ENCODE data around the gene CSNK2A1.

The CSNK2A1 gene

DNA sequence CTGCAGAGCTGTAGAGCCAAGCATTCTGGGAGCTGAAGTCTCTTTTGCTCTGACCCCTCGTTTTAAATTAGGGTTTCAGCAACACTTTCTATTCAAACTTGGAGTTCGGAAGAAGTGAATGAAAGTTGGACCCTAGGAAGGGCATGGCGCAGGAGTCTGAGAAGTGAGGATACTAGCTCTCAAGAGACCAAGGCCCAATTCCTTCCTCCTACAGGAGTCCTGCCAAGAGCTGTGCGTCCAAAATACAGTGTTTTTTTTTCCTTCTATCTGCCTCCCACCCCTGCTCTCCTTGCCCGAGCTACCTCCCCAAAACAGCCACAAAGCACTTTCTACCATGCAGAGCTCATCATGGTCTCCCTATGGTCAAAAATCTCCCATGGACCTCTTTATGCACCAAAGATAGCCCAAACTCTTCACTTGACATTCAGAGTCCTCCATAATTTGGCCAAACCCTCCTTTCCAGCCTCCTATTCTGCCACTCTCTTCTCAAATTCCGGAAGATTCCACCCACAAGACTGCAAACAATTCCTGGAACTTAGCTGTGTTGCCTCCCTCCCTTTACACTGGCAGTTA is 649 bp upstream of the CSNK2A1 start:
- H3K4me3 ChIP-seq (ENCODE audit: insufficient read depth, low read length, poor library complexity, severe bottlenecking), result peak overlapping the region; percentile 75
- H3K79me2 ChIP-seq (ENCODE audit: insufficient read depth, low read length), result peaks cover 43% of the 10 kb centered on the region
- no peaks in the 10 kb centered on the region for H3K9me3 ChIP-seq (ENCODE audit: insufficient read depth, low read length)
- peaks cover 22% of the 10 kb centered on the region; the same call in 1 of the 2 replicates for H4K20me1 ChIP-seq (ENCODE audit: low read depth, low read length)
- H3K27ac ChIP-seq (ENCODE audit: low read depth, low read length), result peak overlapping the region; percentile 71; the same call in 1 of the 2 replicates
- peak overlapping the region; percentile 92 for H2AFZ ChIP-seq (ENCODE audit: low read depth, low read length, severe bottlenecking)
- H3F3A ChIP-seq (ENCODE audit: insufficient read depth), result no peaks in the 10 kb centered on the region
- no peaks in the 10 kb centered on the region for H3K27me3 ChIP-seq (ENCODE audit: low read length)
- peak overlapping the region; percentile 88 for H3K9ac ChIP-seq (ENCODE audit: low read length)
- H3K9me2 ChIP-seq (replicated peaks; ENCODE audit: insufficient read depth, low read length), result no peaks in the 10 kb centered on the region
- H3K36me3 ChIP-seq (ENCODE audit: low read length), result peaks cover 6% of the 10 kb centered on the region
- TF ChIP-seq CTCF (IDR thresholded peaks at IDR 0.05; ENCODE audit: insufficient read depth, low read length, poor library complexity, severe bottlenecking), result no peak
- no peak for TF ChIP-seq EZH2phosphoT487 (conservative IDR thresholded peaks at IDR 0.05; ENCODE audit: low read length)
- H3K4me2 ChIP-seq (ENCODE audit: low read depth, low read length, poor library complexity, severe bottlenecking), result peak overlapping the region; percentile 55

DNA sequence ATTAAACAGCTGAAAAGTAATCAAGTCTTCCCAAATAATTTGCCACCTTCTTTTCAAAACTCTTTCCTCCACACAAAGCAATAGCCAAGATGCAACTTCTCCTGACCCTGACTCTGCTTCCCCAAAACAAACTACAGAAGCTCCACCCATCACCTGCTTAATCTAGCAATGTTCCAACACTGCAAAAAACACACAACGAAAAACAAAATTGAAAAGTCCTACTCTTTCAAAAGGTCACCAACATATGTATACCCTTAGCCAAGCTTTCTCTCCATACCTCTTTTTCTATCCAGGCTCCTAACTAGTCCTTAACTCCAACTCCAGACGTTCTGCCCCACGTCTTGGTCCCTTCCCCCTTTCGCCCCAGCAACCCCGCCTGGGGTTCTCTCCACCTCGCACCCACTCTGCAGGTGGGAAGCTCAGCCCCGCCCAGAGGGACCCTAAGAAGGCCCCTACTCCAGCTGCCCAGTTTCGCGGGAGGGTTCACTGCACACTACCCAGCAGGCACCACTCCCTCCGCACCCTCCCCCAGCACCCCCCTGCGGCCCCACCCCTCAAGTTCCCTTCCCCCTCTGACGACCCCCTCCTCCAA is 717 bp downstream of the CSNK2A1 start:
- no peaks in the 10 kb centered on the region for H3K9me2 ChIP-seq (replicated peaks; ENCODE audit: insufficient read depth, low read length)
- peaks cover 35% of the 10 kb centered on the region; the same call in 1 of the 2 replicates for H4K20me1 ChIP-seq (ENCODE audit: low read depth, low read length)
- no peaks in the 10 kb centered on the region for H3K27me3 ChIP-seq (ENCODE audit: low read length)
- peak overlapping the region; percentile 75 for H3K4me3 ChIP-seq (ENCODE audit: insufficient read depth, low read length, poor library complexity, severe bottlenecking)
- H3F3A ChIP-seq (ENCODE audit: insufficient read depth), result peaks cover 5% of the 10 kb centered on the region; the same call in 1 of the 2 replicates
- H3K36me3 ChIP-seq (ENCODE audit: low read length), result peaks cover 6% of the 10 kb centered on the region
- H3K4me2 ChIP-seq (ENCODE audit: low read depth, low read length, poor library complexity, severe bottlenecking), result peak overlapping the region; percentile 83
- peak overlapping the region; percentile 71 for H3K27ac ChIP-seq (ENCODE audit: low read depth, low read length)
- H3K9me3 ChIP-seq (ENCODE audit: insufficient read depth, low read length), result no peaks in the 10 kb centered on the region
- peaks cover 56% of the 10 kb centered on the region for H3K79me2 ChIP-seq (ENCODE audit: insufficient read depth, low read length)
- no peak overlapping the region for H2AFZ ChIP-seq (ENCODE audit: low read depth, low read length, severe bottlenecking)
- TF ChIP-seq EZH2phosphoT487 (conservative IDR thresholded peaks at IDR 0.05; ENCODE audit: low read length) (no peak), CTCF (IDR thresholded peaks at IDR 0.05; ENCODE audit: insufficient read depth, low read length, poor library complexity, severe bottlenecking) (no peak)
- peak overlapping the region; percentile 88 for H3K9ac ChIP-seq (ENCODE audit: low read length)

- peaks cover 79% of the 10 kb centered on the region for H3K79me2 ChIP-seq (ENCODE audit: insufficient read depth, low read length)
- H2AFZ ChIP-seq (ENCODE audit: low read depth, low read length, severe bottlenecking), result no peak overlapping the region
- no peaks in the 10 kb centered on the region for H3K9me3 ChIP-seq (ENCODE audit: insufficient read depth, low read length)
- no peak overlapping the region for H3K9ac ChIP-seq (ENCODE audit: low read length)
- TF ChIP-seq EZH2phosphoT487 (conservative IDR thresholded peaks at IDR 0.05; ENCODE audit: low read length) (no peak), CTCF (IDR thresholded peaks at IDR 0.05; ENCODE audit: insufficient read depth, low read length, poor library complexity, severe bottlenecking) (no peak)
- H3K27me3 ChIP-seq (ENCODE audit: low read length), result no peaks in the 10 kb centered on the region
- H3K36me3 ChIP-seq (ENCODE audit: low read length), result peaks cover 6% of the 10 kb centered on the region
- H3K4me3 ChIP-seq (ENCODE audit: insufficient read depth, low read length, poor library complexity, severe bottlenecking), result no peak overlapping the region
- no peaks in the 10 kb centered on the region for H3K9me2 ChIP-seq (replicated peaks; ENCODE audit: insufficient read depth, low read length)
- peaks cover 10% of the 10 kb centered on the region for H3F3A ChIP-seq (ENCODE audit: insufficient read depth)
- H3K4me2 ChIP-seq (ENCODE audit: low read depth, low read length, poor library complexity, severe bottlenecking), result peak overlapping the region; percentile 83
- H3K27ac ChIP-seq (ENCODE audit: low read depth, low read length), result no peak overlapping the region
- H4K20me1 ChIP-seq (ENCODE audit: low read depth, low read length), result peaks cover 52% of the 10 kb centered on the region; the same call in 1 of the 2 replicates
Observed at GRCh38 chr20:540391-541201, 3.0 kb downstream of the CSNK2A1 start.

All from SU-DHL-6 (cell line).